Right lobe of liver (tissue), 6 donors: Measurements from ENCODE around the gene ARID3A. TPM values are rescaled to one million over a fixed set of nuclear protein-coding genes. Genes with fewer than 3 reads are reported as not detected.

ENCODE experiments used
- ATAC-seq, 4 donors: fragments of 200-7000 bp; cut with Tn5 transposase; one replicate each; pipeline ENCODE4 v1.9.1; 2020; ENCODE audit warnings: mild to moderate bottlenecking in 4 of 4, moderate library complexity in 4 of 4
- DNase-seq, 3 donors: peaks; one replicate each; pipeline ENCODE4 v3.0.0-alpha.2; 2020
- H3K27ac ChIP-seq, 3 donors: fragments of 200-600 bp; one replicate each; pipeline ENCODE4 v1.8.0; 2022
- H3K27me3 ChIP-seq, 2 donors: fragments of 200-600 bp; one replicate each; pipeline ENCODE4 v1.8.0; 2022
- H3K36me3 ChIP-seq, 4 donors: fragments of 200-600 bp; sonication (generic) in 1 of 4; one replicate each; pipeline versions ENCODE4 v1.5.1 to v1.8.0; 2017 to 2022; ENCODE audit warnings: control low read depth in 1 of 4
- H3K4me1 ChIP-seq, 4 donors: fragments of 200-600 bp; sonication (generic) in 1 of 4; one replicate each; pipeline versions ENCODE4 v1.5.1 to v1.8.0; 2017 to 2022; ENCODE audit warnings: control low read depth in 1 of 4
- H3K4me3 ChIP-seq, 3 donors: fragments of 200-600 bp; one replicate each; pipeline ENCODE4 v1.8.0; 2022
- H3K9me3 ChIP-seq, 4 donors: fragments of 200-600 bp; sonication (generic) in 1 of 4; one replicate each; pipeline versions ENCODE4 v1.5.1 to v1.8.0; 2017 to 2022; ENCODE audit warnings: control low read depth in 1 of 4
- CTCF ChIP-seq, 4 donors: fragments of 200-600 bp in 3 of 4; fragments of 450-650 bp in 1 of 4; IDR thresholded peaks; one replicate each; pipeline versions ENCODE4 v1.5.1 to v1.8.0; 2016 to 2022; ENCODE audit warnings: antibody characterized with exemption in 4 of 4, mild to moderate bottlenecking in 2 of 4
- POLR2A ChIP-seq: fragments of 450-650 bp; IDR thresholded peaks from one replicate; pipeline ENCODE4 v1.6.1; 2017; ENCODE audit warnings: antibody characterized with exemption, mild to moderate bottlenecking
- WGBS: methylation state at CpG from one replicate; pipeline ENCODE4 v1.1.6; 2018; ENCODE audit warnings: low coverage, low lambda C conversion rate; ENCODE audit not compliant: insufficient coverage; ENCODE audit errors: missing lambda C conversion rate; 5-methylcytosine and 5-hydroxymethylcytosine counted together
- intact Hi-C, 2 donors: fragments of 100-400 bp; cut with DNase I; formaldehyde crosslinking; loops; one replicate each; pipeline versions ENCODE4 v1.11.2 to v1.14.1; 2022
- total RNA-seq, 6 experiments: library from RNA; depleted of rRNA in 2 of 6; stranded (reverse); fragments of >200 nt in 2 of 6; fragmentation: NEBNext Ultra II Directional in 3 of 6; extraction: Animal tissue kit (Norgen Biotek cat#: 25700) in 3 of 6; gene quantifications; one replicate each; pipeline versions ENCODE4 v1.1.0 to v1.2.4, GENCODE V29; 2016 to 2023
- donor health status: DM: no; HTN: yes; CAD: no.
- donor health status: DM: no; HTN: no; CAD: no.
- donor health status: DM: no; HTN: no; CAD: no.
- donor health status: DM: no; HTN: yes; CAD: no.
- donor health status: DM: no; HTN: yes; CAD: no.

Gene ARID3A
- total RNA-seq, 6 experiments from 2014 or later: 0.74 to 5.3 (median 1.9) TPM

GRCh38 chr19:903266-903797 is 22.5 kb upstream of the ARID3A start:
- peaks cover 0 to 4% (median 0%) of the 10 kb centered on the region in 4 donors for H3K36me3 ChIP-seq
- DNase-seq: no peak
- H3K9me3 ChIP-seq: no peaks in the 10 kb centered on the region
- H3K4me1 ChIP-seq: peaks cover 0 to 11% (median 0%) of the 10 kb centered on the region in 4 donors
- no peak overlapping the region for H3K27ac ChIP-seq
- H3K4me3 ChIP-seq: no peak overlapping the region
- intact Hi-C loops: no loop called here
- H3K27me3 ChIP-seq: no peaks in the 10 kb centered on the region
- ATAC-seq: no peak
- no peak for TF ChIP-seq POLR2A
- no peak for TF ChIP-seq CTCF (IDR thresholded peaks at IDR 0.05)
- 89% methylated on average over 4 of the region's 32 CpGs for WGBS

GRCh38 chr19:904545-904944 is 21.3 kb upstream of the ARID3A start:
- H3K27ac ChIP-seq: no peak overlapping the region
- H3K9me3 ChIP-seq: no peaks in the 10 kb centered on the region
- DNase-seq (no peak), ATAC-seq (no peak)
- no peaks in the 10 kb centered on the region for H3K27me3 ChIP-seq
- intact Hi-C loops: no loop called here
- no peak overlapping the region for H3K4me3 ChIP-seq
- H3K36me3 ChIP-seq: no peaks in the 10 kb centered on the region
- peaks cover 0 to 11% (median 0%) of the 10 kb centered on the region in 4 donors for H3K4me1 ChIP-seq
- WGBS: 91% methylated on average over 4 of the region's 8 CpGs
- no peak for TF ChIP-seq CTCF (IDR thresholded peaks at IDR 0.05)
- no peak for TF ChIP-seq POLR2A

DNA sequence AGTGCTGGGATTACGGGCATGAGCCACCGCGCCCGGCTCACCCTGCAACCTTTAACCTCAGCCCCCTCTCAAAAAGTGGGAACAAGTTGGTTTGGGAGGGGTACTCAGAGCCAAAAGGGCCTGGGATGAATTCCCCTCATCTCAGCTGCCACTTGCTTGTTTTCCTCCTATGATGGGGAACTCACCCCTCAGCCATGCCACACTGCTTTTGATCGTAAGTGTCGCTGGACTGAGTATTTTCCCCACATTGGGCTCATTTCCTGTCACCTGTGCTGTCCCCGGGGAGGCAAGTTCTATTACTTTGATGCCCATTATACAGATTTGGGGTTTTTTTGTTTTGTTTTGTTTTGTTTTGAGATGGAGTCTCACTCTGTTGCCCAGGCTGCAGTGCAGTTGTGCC is 19.4 kb upstream of the ARID3A start:
- H3K27me3 ChIP-seq: no peaks in the 10 kb centered on the region
- no peaks in the 10 kb centered on the region for H3K9me3 ChIP-seq
- no peak overlapping the region for H3K4me3 ChIP-seq
- no peak overlapping the region for H3K27ac ChIP-seq
- DNase-seq: no peak
- ATAC-seq: no peak
- H3K36me3 ChIP-seq: no peaks in the 10 kb centered on the region
- H3K4me1 ChIP-seq: peaks cover 0 to 11% (median 0%) of the 10 kb centered on the region in 4 donors
- WGBS: 81% methylated on average over 3 of the region's 7 CpGs
- intact Hi-C loops: no loop called here
- TF ChIP-seq POLR2A (no peak), CTCF (IDR thresholded peaks at IDR 0.05) (no peak)

GRCh38 chr19:907183-907853 is 18.5 kb upstream of the ARID3A start:
- Histone ChIP-seq H3K4me3 (no peak overlapping the region), H3K36me3 (no peaks in the 10 kb centered on the region), H3K27ac (no peak overlapping the region), H3K4me1 (peaks cover 0 to 6% (median 0%) of the 10 kb centered on the region in 4 donors), H3K27me3 (no peaks in the 10 kb centered on the region), H3K9me3 (no peaks in the 10 kb centered on the region)
- WGBS: 67% methylated on average over 1 of the region's 14 CpGs
- intact Hi-C loops: no loop called here
- DNase-seq (peak in 1 of 3 donors; percentile 64), ATAC-seq (peak in 2 of 4 donors; percentile 13 to 18)
- no peak for TF ChIP-seq CTCF (IDR thresholded peaks at IDR 0.05)
- no peak for TF ChIP-seq POLR2A
